GM20000 (cell line): Measurements from ENCODE around the gene SRSF1.

ENCODE experiments used
- DNase-seq: peaks from one replicate; pipeline ENCODE4 v3.0.0; 2012; ENCODE audit warnings: low spot score
- TF ChIP-seq, protein P1 (sequence below): IDR thresholded peaks from 2 replicates; pipeline ENCODE4 v1.5.1; 2012; ENCODE audit warnings: mild to moderate bottlenecking, control low read depth; ENCODE audit errors: extremely low read depth, missing control alignments

Gene SRSF1

DNA sequence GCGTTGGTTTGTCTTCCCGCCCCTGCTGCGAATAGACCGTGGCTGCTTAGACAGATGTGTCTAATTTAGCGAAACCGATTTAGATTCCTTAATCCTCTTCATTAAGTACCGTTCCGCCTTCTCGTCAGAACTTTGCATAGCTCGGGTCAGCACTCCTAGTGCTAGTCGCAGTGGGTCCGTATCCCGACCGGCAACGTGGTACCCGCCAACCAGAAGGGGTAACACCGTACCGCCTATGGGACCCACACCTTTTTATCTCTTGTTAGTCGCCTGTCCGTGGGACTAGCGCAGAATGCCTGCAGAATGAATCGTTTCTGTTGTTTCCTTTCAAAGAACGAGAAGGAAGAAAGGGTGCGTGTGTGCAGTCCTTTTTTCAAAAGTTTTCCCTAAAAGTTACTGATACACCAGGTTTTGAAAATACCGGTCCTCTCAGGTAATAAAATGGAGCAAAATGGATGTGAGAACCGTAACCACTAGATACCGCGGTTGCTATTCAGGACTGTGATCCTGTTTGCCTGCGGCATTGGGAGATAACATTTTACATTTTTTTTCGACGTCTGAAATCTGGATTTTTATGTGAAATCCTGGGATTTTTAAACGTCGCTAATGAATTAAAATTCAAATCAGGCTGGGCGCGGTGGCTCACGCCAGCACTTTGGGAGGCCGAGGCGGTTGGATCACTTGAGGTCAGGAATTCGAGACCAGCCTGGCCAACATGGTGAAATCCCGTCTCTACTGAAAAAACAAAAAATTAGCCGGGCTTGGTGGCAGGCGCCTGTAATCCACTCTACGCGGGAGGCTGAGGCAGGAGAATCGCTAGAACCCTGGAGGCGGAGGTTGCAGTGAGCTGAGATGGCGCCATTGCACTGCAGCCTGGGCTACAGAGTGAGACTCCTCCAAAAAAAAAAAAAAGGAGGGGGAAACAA, 998 bp upstream of the SRSF1 start:
- no peak for DNase-seq
- TF ChIP-seq, protein P1, sequence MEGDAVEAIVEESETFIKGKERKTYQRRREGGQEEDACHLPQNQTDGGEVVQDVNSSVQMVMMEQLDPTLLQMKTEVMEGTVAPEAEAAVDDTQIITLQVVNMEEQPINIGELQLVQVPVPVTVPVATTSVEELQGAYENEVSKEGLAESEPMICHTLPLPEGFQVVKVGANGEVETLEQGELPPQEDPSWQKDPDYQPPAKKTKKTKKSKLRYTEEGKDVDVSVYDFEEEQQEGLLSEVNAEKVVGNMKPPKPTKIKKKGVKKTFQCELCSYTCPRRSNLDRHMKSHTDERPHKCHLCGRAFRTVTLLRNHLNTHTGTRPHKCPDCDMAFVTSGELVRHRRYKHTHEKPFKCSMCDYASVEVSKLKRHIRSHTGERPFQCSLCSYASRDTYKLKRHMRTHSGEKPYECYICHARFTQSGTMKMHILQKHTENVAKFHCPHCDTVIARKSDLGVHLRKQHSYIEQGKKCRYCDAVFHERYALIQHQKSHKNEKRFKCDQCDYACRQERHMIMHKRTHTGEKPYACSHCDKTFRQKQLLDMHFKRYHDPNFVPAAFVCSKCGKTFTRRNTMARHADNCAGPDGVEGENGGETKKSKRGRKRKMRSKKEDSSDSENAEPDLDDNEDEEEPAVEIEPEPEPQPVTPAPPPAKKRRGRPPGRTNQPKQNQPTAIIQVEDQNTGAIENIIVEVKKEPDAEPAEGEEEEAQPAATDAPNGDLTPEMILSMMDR, result no peak

DNA sequence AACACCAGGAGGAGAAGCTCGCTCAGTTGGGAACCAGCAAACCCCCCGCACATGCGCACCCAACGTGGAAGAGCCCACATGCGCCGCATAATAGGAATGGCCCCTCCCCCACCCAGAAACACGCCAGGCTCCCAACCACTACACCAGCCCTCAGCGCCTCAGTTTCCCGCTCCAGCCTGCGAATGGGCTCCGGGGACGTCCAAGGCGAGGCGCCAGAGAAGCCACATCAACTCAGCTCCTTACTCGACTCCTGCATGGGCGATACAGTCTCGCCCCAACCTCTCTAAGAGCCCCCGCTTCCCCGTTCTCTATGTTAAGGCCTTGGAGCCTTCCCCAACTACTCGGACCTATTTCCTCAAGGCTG, 504 bp downstream of the SRSF1 start:
- TF ChIP-seq, protein P1, result no peak
- DNase-seq, result no peak

DNA sequence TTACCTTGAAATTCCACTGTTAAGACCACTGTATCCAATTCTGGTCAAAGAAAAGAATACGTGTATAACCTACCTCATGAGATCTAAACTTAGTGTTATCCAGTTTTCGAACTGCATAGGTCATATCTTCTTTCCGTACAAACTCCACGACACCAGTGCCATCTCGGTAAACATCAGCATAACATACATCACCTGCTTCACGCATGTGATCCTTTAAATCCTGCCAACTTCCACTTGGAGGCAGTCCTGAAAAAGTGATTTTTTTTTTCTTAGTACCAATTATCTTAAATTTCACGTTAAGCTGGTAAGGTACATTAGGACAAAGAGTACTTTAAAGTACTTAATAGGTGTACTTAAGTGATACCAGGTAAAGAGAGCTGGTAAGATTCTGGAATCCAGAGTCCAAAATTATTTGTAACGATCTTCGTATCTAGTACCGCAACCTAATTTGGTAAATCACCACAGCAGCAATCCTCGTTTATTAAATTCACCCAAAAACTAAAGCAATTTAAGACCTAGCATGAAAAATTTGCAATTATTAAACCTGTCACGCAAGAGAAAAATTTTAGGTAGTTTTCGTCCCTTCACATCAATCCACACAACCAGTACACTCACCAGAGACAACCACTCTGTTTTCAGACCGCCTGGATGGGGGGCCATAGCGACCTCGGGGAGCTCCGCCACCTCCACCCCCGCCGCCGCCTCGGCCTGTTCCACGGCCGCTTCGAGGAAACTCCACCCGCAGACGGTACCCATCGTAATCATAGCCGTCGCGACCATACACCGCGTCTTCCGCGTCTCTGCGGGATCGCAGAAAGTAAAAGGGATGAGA, 1.1 kb downstream of the SRSF1 start:
- DNase-seq, result no peak
- TF ChIP-seq, protein P1, result no peak

DNA sequence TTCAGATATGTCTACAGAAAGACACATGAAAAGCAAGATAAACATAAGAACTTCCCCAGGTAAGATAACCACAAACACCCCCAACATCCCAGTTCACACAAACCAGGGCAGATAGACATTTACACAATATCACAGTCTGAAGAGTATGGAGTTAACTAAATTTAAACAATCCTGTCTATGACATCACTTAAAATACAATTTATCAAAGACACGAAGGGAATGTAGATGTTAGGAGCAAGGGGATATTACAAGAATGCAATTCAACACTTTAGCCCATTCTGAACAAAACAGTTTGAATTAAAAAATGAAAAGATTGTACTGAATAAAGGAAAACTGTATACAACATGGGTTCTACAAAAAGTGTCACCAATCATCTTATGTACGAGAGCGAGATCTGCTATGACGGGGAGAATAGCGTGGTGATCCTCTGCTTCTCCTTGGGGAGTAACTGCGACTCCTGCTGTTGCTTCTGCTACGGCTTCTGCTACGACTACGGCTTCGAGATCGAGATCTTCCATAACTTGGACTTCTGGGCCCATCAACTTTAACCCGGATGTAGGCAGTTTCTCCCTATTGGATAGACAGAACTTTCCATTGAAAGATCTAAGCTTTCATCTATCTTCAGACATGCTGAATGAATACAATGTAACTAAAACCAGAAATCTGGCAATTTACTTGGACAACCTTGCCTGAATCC, 1.9 kb downstream of the SRSF1 start:
- no peak for DNase-seq

DNA sequence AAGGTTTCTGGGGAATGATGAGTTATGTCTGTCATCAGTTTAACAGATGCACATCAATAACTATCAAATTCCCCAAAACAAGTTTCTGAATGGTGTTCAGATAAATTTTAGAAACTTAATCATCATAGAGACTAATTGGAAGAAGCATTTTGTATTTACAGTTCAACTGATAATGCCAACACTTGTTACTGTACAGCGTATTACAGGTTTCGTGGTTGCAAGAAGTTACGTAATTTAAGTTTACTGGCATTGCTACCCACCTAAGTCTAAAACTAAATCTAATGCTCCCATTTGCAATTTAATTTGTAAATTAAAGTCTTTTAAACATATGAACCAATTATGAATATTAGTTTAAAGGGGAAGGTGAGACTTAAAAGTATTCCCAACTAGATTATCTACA, 3.0 kb downstream of the SRSF1 start:
- TF ChIP-seq, protein P1, result no peak
- no peak for DNase-seq

More for the DNA sequence above, 1.9 kb downstream of the SRSF1 start:
- TF ChIP-seq, protein P1, result no peak

DNA sequence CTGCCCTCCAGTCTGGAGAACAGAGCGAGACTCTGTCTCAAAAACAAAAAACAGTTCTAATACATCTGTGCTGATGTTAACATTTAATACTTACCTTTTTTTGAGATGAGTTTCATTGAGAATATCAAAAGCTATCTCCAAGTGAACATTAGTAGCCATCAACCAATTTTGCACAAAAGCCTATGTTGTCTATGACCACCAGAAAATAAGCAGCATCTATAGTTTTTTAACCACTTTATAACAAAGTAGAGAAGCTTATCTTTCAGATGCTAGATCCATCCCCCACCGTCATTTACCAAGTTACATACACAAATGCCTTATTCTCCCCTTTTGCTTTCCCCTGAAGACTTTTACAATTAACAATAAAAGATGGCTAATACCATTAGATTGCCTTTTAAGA, 4.1 kb downstream of the SRSF1 start:
- no peak for DNase-seq
- TF ChIP-seq, protein P1, result no peak
